HepG2 (cell line): ENCODE results near the gene PKLR. TPM values are rescaled to one million over a fixed set of nuclear protein-coding genes. Genes with fewer than 3 reads are reported as not detected.

Source experiments
- CCAR2 ChIP-seq: fragments of 200-400 bp; formaldehyde crosslinking; optimal IDR thresholded peaks from 2 replicates; pipeline ENCODE3; 2018; ENCODE audit warnings: low read depth, mild to moderate bottlenecking, low read length, moderate library complexity
- FLYWCH1 ChIP-seq: sonication (generic); formaldehyde crosslinking; IDR thresholded peaks from 2 replicates; pipeline ENCODE4 v1.8.1; 2023; ENCODE audit warnings: mild to moderate bottlenecking, missing genetic modification reagents
- NFATC3 ChIP-seq: sonication (generic); formaldehyde crosslinking; IDR thresholded peaks from 2 replicates; pipeline ENCODE4 v1.5.1; 2020; ENCODE audit warnings: mild to moderate bottlenecking, missing genetic modification reagents
- NONO ChIP-seq, 2 experiments: fragments of 450-650 bp in 1 of 2; sonication (generic) in 1 of 2; formaldehyde crosslinking in 1 of 2; IDR thresholded peaks in 1 of 2; conservative IDR thresholded peaks in 1 of 2; 2 replicates each; pipeline versions ENCODE4 v1.6.1 to v1.8.0; 2017 to 2022; ENCODE audit warnings: mild to moderate bottlenecking in 1 of 2, missing genetic modification reagents in 1 of 2, moderate library complexity in 1 of 2
- PAWR ChIP-seq: sonication (generic); formaldehyde crosslinking; IDR thresholded peaks from 2 replicates; pipeline ENCODE4 v1.4.0; 2020; ENCODE audit warnings: missing genetic modification reagents, mild to moderate bottlenecking, borderline replicate concordance
- PCBP1 ChIP-seq: fragments of 200-400 bp; formaldehyde crosslinking; IDR thresholded peaks from 2 replicates; pipeline ENCODE4 v1.6.1; 2017; ENCODE audit warnings: mild to moderate bottlenecking, low read depth, low read length, borderline replicate concordance
- PHF5A ChIP-seq: IDR thresholded peaks from one replicate; pipeline ENCODE4 v1.6.1; 2018; ENCODE audit warnings: low read depth, missing genetic modification reagents; ENCODE audit not compliant: unreplicated experiment
- RAD51 ChIP-seq: fragments of 450-650 bp; IDR thresholded peaks from 2 replicates; pipeline ENCODE4 v1.6.1; 2016; ENCODE audit warnings: borderline replicate concordance
- REXO4 ChIP-seq: sonication (generic); formaldehyde crosslinking; IDR thresholded peaks from 2 replicates; pipeline ENCODE4 v1.8.0; 2022; ENCODE audit warnings: missing genetic modification reagents, mild to moderate bottlenecking, borderline replicate concordance
- SOX6 ChIP-seq, 2 experiments: fragments of 450-650 bp in 1 of 2; sonication (generic) in 1 of 2; formaldehyde crosslinking in 1 of 2; IDR thresholded peaks; 2 replicates each; pipeline versions ENCODE4 v1.4.0 to v1.6.1; 2017 to 2020; ENCODE audit warnings: antibody characterized with exemption in 1 of 2, mild to moderate bottlenecking in 1 of 2, missing genetic modification reagents in 1 of 2
- SRSF4 ChIP-seq: fragments of 200-400 bp; formaldehyde crosslinking; IDR thresholded peaks from one replicate; pipeline ENCODE4 v1.6.1; 2018; ENCODE audit warnings: mild to moderate bottlenecking, low read depth, low read length, moderate library complexity; ENCODE audit not compliant: poor library complexity, severe bottlenecking
- ZNF124 ChIP-seq: sonication (generic); formaldehyde crosslinking; IDR thresholded peaks from 2 replicates; pipeline ENCODE4 v1.4.0; 2020; ENCODE audit warnings: missing genetic modification reagents
- ZNF816 ChIP-seq: sonication (generic); formaldehyde crosslinking; IDR thresholded peaks from 2 replicates; pipeline ENCODE4 v1.8.0; 2022; ENCODE audit warnings: missing genetic modification reagents, mild to moderate bottlenecking, borderline replicate concordance
- polyA plus RNA-seq, 8 experiments: library from polyadenylated mRNA; depleted of rRNA in 3 of 8; stranded (reverse) in 7 of 8; unstranded in 1 of 8; fragments of >200 nt; fragmentation: Illumina TruSeq in 4 of 8; extraction: Trizol in 4 of 8; gene quantifications; 2 replicates each; pipeline versions ENCODE4 v1.2.1 to v1.2.3, GENCODE V29; 2011 to 2016; ENCODE audit warnings: low read depth in 4 of 8, missing spikeins in 1 of 8, mixed read lengths in 1 of 8; ENCODE audit not compliant: insufficient read depth in 1 of 8
- total RNA-seq, 5 experiments: library from RNA; depleted of rRNA; stranded (reverse); fragments of >200 nt; fragmentation: Illumina TruSeq; extraction: Trizol; gene quantifications; 2 replicates each; pipeline ENCODE4 v1.2.3, GENCODE V29; 2016; ENCODE audit warnings: low read depth in 1 of 5
- TF ChIP-seq, protein P1 (sequence below): sonication (generic); formaldehyde crosslinking; IDR thresholded peaks from 2 replicates; pipeline ENCODE4 v1.4.0; 2020; ENCODE audit warnings: mild to moderate bottlenecking, missing genetic modification reagents
- TF ChIP-seq, protein P2 (sequence below): sonication (generic); formaldehyde crosslinking; IDR thresholded peaks from 2 replicates; pipeline ENCODE4 v1.5.0; 2020; ENCODE audit warnings: mild to moderate bottlenecking, missing genetic modification reagents
- TF ChIP-seq, protein P3 (sequence below): IDR thresholded peaks from 2 replicates; pipeline ENCODE4 v1.6.1; 2016; ENCODE audit warnings: low read depth, control low read depth
- TF ChIP-seq, protein P4 (sequence below): sonication (generic); formaldehyde crosslinking; IDR thresholded peaks from 2 replicates; pipeline ENCODE4 v1.4.0; 2020; ENCODE audit warnings: missing genetic modification reagents, borderline replicate concordance
- TF ChIP-seq, protein P5 (sequence below): sonication (generic); formaldehyde crosslinking; IDR thresholded peaks from 2 replicates; pipeline ENCODE4 v1.4.0; 2020; ENCODE audit warnings: mild to moderate bottlenecking, low read depth, missing genetic modification reagents

The PKLR gene
- total and polyA plus RNA-seq, 2 of the 13 experiments (the other 11 are each of a cell fraction or from before 2014, with no cell fraction given): 10.3 to 29.3 TPM

DNA sequence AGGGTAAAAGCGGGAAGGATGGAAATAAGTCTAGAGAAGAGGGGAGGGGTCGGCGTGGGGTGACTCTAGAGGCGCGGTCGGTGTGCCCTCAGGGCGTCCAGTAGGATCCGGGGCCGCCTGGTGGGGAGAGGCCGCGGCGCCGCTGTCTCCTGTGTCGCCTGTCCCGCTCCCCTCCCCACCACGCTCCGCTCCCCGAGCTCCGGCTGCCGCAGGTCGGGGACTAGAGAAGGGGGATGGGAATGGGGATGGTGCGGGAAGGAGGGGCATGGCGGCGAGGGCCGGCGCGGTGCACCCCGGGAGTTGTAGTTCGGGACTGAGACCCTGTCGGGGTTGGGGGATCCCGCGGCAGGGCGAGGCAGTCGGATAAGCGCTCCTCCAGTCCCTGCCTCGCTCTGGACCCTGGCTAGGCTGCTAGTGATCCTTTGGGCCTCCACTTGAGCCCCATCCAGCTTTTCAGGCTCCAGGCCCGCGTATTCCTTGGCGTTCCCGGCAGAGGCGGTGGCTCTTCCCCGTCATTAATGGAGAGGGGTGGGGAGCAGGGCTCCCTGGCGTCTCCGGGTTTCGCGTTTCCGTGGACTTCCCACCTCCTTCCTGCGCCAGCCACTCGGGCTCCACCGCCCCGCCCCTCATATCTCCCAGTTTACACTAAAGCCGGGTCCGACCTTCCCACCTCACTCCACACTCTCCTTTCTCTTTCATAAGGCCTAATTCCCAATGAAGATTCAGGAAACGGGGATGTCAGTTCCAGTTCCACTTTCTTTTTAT lies 45.8 kb downstream of the PKLR start, which contains the start of gene ENTREP3 (continued):
- TF ChIP-seq FLYWCH1 (CRISPR knock-in tag) (no peak), CCAR2 (no peak), PHF5A (CRISPR knock-in tag) (peak; percentile 71), ZNF124 (CRISPR knock-in tag) (0 out of 2 replicates have a peak, but pooled peaks have one; percentile 50), RAD51 (no peak), NONO (IDR thresholded peaks at IDR 0.05) (no peak), NONO (CRISPR knock-in tag; conservative IDR thresholded peaks at IDR 0.05) (peak; percentile 71), ZNF816 (CRISPR knock-in tag) (no peak), PAWR (CRISPR knock-in tag) (no peak), REXO4 (CRISPR knock-in tag) (no peak), SRSF4 (no peak), NFATC3 (CRISPR knock-in tag) (no peak), SOX6 (IDR thresholded peaks at IDR 0.05) (no peak), SOX6 (CRISPR knock-in tag; IDR thresholded peaks at IDR 0.05) (peak; percentile 27; the same call in 1 of the 2 replicates), PCBP1 (peak; percentile 96)
- TF ChIP-seq, protein P1, sequence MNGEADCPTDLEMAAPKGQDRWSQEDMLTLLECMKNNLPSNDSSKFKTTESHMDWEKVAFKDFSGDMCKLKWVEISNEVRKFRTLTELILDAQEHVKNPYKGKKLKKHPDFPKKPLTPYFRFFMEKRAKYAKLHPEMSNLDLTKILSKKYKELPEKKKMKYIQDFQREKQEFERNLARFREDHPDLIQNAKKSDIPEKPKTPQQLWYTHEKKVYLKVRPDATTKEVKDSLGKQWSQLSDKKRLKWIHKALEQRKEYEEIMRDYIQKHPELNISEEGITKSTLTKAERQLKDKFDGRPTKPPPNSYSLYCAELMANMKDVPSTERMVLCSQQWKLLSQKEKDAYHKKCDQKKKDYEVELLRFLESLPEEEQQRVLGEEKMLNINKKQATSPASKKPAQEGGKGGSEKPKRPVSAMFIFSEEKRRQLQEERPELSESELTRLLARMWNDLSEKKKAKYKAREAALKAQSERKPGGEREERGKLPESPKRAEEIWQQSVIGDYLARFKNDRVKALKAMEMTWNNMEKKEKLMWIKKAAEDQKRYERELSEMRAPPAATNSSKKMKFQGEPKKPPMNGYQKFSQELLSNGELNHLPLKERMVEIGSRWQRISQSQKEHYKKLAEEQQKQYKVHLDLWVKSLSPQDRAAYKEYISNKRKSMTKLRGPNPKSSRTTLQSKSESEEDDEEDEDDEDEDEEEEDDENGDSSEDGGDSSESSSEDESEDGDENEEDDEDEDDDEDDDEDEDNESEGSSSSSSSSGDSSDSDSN (CRISPR knock-in tag): peak; percentile 85; the same call in 1 of the 2 replicates
- TF ChIP-seq, protein P2, sequence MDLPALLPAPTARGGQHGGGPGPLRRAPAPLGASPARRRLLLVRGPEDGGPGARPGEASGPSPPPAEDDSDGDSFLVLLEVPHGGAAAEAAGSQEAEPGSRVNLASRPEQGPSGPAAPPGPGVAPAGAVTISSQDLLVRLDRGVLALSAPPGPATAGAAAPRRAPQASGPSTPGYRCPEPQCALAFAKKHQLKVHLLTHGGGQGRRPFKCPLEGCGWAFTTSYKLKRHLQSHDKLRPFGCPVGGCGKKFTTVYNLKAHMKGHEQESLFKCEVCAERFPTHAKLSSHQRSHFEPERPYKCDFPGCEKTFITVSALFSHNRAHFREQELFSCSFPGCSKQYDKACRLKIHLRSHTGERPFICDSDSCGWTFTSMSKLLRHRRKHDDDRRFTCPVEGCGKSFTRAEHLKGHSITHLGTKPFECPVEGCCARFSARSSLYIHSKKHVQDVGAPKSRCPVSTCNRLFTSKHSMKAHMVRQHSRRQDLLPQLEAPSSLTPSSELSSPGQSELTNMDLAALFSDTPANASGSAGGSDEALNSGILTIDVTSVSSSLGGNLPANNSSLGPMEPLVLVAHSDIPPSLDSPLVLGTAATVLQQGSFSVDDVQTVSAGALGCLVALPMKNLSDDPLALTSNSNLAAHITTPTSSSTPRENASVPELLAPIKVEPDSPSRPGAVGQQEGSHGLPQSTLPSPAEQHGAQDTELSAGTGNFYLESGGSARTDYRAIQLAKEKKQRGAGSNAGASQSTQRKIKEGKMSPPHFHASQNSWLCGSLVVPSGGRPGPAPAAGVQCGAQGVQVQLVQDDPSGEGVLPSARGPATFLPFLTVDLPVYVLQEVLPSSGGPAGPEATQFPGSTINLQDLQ (CRISPR knock-in tag): no peak
- TF ChIP-seq, protein P3, sequence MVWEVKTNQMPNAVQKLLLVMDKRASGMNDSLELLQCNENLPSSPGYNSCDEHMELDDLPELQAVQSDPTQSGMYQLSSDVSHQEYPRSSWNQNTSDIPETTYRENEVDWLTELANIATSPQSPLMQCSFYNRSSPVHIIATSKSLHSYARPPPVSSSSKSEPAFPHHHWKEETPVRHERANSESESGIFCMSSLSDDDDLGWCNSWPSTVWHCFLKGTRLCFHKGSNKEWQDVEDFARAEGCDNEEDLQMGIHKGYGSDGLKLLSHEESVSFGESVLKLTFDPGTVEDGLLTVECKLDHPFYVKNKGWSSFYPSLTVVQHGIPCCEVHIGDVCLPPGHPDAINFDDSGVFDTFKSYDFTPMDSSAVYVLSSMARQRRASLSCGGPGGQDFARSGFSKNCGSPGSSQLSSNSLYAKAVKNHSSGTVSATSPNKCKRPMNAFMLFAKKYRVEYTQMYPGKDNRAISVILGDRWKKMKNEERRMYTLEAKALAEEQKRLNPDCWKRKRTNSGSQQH: no peak
- TF ChIP-seq, protein P4, sequence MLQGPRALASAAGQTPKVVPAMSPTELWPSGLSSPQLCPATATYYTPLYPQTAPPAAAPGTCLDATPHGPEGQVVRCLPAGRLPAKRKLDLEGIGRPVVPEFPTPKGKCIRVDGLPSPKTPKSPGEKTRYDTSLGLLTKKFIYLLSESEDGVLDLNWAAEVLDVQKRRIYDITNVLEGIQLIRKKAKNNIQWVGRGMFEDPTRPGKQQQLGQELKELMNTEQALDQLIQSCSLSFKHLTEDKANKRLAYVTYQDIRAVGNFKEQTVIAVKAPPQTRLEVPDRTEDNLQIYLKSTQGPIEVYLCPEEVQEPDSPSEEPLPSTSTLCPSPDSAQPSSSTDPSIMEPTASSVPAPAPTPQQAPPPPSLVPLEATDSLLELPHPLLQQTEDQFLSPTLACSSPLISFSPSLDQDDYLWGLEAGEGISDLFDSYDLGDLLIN (CRISPR knock-in tag): no peak
- TF ChIP-seq, protein P5, sequence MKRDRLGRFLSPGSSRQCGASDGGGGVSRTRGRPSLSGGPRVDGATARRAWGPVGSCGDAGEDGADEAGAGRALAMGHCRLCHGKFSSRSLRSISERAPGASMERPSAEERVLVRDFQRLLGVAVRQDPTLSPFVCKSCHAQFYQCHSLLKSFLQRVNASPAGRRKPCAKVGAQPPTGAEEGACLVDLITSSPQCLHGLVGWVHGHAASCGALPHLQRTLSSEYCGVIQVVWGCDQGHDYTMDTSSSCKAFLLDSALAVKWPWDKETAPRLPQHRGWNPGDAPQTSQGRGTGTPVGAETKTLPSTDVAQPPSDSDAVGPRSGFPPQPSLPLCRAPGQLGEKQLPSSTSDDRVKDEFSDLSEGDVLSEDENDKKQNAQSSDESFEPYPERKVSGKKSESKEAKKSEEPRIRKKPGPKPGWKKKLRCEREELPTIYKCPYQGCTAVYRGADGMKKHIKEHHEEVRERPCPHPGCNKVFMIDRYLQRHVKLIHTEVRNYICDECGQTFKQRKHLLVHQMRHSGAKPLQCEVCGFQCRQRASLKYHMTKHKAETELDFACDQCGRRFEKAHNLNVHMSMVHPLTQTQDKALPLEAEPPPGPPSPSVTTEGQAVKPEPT (CRISPR knock-in tag): peak; percentile 64; the same call in 1 of the 2 replicates
